GM12878 (cell line): ENCODE data around the gene MTFMT.
"Not testable (repeated sequence)": the region's sequence is repeated elsewhere in the genome, so short reads cannot be mapped to it uniquely, and the experiment has no call there.

Experiments
- CBFB ChIP-seq: IDR thresholded peaks from 2 replicates; pipeline ENCODE4 v1.6.1; 2016; ENCODE audit warnings: antibody characterized with exemption, low read depth
- POLR2AphosphoS2 ChIP-seq: IDR thresholded peaks from 2 replicates; pipeline ENCODE4 v1.6.1; 2011; ENCODE audit warnings: low read depth, mild to moderate bottlenecking, low read length, improper control_type of control experiment, moderate library complexity

- TF ChIP-seq CBFB, POLR2AphosphoS2: not testable (repeated sequence)
Observed at GRCh38 chr15:65044218-65044617, 14.8 kb upstream of the MTFMT start.
